ENCODE results near the gene HORMAD2.

The HORMAD2 gene

GRCh38 chr22:30115705-30116104 lies 35.4 kb downstream of the HORMAD2 start:
- no peak for DNase-seq

DNA sequence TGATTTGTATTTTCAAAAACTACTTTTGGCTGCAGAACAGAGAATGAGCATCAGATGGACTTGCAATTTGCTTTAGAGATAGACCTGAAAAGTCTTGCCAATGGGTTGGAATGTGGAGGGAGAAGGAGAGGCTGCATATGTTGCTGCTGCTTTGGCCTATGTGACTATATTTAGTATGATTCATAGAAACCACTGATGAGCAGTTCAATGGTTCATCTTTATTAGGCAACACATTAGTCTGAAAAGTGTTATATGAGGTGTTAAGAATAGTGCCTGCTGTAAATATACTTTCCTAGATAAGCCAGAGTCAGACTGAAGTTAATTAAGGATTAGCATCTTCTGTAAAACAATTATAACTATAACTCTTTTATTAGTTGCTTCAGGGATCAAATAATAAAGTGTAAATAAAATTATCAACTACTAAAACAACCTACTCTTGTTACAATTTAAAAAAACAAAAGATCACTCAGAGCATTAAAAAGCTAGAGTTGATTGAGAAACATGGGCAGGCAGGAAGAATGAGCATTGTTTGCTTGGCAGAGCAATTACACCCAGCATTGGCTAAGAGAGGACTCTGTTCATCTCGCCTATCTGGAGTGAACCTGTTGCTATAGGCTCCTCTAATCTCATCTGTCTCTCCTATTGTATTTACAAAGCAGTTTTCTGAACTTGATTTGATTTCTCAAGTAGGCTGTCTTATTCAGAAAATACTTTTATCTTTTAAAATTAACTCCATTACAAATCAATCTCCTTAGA lies 36.3 kb downstream of the HORMAD2 start:
- DNase-seq: peak; percentile 66

DNA sequence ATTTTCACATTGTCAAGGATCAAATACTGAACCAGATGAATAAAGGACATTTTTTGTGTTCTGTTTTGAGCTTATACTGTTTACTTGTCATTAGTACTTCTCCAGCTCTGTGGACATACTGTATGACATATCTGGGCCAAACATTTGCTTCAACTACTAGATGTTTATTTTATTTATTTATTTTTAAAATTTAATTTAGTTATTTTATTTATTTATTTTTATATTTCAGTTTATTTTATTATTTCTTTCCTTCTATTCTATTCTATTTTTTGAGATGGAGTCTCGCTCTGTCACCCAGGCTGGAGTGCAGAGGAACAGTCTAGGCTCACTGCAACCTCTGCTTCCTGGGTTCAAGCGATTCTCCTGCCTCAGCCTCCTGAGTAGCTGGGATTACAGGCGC lies 37.0 kb downstream of the HORMAD2 start:
- no peak for DNase-seq

DNA sequence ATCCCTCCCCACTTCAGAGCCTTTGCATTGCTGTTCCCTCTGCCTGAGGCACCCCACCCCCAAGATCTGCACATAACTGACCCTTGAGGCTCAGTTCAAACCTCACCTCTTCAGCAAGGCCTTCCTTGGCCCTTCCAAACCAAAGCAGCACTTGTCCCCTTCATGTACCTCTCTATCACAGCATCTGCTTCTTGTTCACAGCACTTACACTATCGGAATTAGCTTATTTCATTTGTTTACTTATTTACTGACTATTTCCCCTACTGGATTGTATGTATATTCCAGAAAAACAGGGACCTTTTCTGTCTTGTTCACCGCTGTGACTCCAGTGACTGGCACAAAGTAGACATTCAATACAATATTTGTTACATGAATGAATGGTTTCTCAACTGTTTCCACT lies 38.0 kb downstream of the HORMAD2 start:
- no peak for DNase-seq

- DNase-seq: no peak
These were observed 41.7 kb downstream of the HORMAD2 start for GRCh38 chr22:30121960-30122359.

GRCh38 chr22:30123463-30123862 lies 43.2 kb downstream of the HORMAD2 start:
- DNase-seq: no peak

GRCh38 chr22:30127749-30128166 lies 47.5 kb downstream of the HORMAD2 start:
- DNase-seq: peak; percentile 44

GRCh38 chr22:30128511-30128910 lies 48.2 kb downstream of the HORMAD2 start:
- no peak for DNase-seq

- DNase-seq: no peak
These were observed 49.4 kb downstream of the HORMAD2 start for GRCh38 chr22:30129636-30130035.

DNA sequence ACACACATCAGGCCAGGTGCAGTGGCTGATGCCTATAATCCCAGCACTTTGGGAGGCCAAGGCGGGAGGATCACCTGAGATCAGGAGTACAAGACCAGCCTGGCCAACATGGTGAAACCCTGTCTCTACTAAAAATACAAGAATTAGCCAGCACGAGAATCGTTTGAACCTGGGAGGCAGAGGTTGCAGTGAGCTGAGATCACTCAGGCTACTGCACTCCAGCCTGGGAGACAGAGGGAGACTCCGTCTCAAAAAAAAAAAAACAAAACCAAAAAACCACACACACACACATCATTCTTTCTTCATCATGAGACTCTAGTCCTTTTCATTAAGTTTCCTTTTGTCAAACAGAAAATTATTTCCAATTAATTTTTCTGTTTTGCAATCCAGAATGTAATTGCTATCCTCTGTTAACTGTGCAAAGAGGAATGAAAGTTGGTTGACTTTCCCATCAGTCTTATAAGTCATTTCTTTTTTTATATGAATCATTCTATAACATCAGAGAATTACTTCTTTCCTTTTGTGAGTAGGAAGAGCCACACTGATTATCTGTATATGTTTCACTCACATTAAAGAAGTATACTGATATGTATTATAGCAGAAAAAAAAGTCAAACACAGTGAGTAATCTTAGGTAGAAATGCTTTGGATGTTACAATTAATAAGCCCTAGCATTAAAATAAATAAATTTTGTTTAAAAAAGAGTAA lies 52.2 kb downstream of the HORMAD2 start:
- DNase-seq: no peak

- DNase-seq: no peak
These were observed 60.1 kb downstream of the HORMAD2 start for GRCh38 chr22:30140414-30140813.

- DNase-seq: no peak
These were observed 63.0 kb downstream of the HORMAD2 start for GRCh38 chr22:30143265-30143664.

- DNase-seq: no peak
These were observed 64.1 kb downstream of the HORMAD2 start for GRCh38 chr22:30144391-30144790.

GRCh38 chr22:30150212-30150611 lies 69.9 kb downstream of the HORMAD2 start:
- DNase-seq: no peak

DNA sequence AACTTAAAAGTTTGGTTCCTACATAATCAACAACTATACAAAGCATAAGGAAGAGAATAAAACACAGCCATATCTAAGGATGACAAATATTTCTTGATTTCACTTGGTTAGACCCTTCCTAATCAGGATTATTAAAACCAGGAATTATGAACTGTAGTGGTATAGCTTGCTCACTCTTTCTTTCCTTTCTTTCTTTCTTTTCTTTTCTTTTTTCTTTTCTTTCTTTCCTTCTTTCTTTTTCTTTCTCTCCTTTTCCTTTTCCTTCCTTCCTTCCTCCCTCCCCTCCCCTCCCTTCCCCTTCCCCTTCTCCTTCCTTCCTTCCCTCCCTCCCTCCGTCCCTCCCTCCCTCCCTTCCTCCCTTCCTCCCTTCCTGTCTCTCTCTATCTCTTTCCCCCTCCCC lies 78.0 kb downstream of the HORMAD2 start:
- DNase-seq: no peak

GRCh38 chr22:30158744-30159500 lies 78.7 kb downstream of the HORMAD2 start:
- no peak for DNase-seq

DNA sequence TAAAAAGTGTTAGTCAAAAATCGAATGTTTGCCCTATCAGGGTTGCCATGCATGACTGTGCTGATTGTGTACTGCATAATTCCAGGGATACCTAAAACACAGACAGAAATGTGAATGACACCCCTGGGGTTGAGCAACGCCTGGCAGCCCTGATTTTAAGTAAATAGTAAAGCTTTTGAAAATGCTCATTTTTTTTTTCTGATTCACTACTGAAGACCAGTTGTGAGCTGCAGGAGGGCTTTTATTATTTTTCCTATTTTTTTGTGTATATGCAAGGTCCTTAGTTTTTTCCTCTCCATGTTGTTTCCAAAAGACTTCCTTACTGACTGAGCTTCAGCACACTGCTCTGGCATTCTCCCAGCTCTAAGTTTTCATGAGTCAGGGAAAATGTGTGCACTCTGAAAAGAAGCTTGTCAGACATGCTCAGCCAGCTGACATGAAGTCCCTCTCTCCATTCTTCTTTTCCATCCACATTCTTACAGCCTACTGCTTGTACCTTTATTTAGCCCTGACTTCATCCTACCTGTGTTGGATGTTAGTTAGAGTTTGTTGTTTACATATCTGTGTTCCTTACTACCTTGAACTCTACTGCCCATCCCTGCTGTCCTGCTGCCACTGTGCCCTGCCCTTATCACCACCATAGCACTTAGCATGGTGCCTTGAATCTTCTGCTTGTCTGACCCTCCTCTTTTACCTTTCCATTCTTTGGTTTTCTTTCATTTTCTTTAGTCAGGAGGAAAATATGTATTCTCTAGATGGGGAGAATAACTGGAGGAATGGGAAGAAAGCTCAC lies 79.5 kb downstream of the HORMAD2 start:
- peak; percentile 70 for DNase-seq

- no peak for DNase-seq
These were observed 80.8 kb downstream of the HORMAD2 start for GRCh38 chr22:30161051-30161469.

GRCh38 chr22:30167296-30167695 lies 87.0 kb downstream of the HORMAD2 start:
- no peak for DNase-seq

GRCh38 chr22:30167734-30168133 lies 87.5 kb downstream of the HORMAD2 start:
- DNase-seq: no peak

DNA sequence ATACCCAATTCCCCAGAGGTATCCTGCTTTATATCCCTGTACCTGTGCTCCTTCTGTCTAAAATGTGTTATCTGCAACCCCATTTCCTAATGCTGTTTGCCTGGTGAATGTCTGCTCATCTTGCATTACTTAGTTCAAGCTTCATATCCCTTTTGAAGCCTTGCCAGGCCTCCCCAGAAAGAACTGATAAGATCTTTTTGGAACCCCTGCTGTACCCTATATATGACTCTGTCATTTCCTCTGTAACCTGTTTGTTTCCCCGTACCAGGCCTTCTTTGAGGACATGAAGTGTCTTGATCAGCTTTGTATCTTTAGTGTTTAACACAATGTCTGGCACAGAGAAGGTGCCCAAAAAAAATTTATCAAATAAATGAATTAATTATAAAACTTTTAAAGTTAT lies 88.7 kb downstream of the HORMAD2 start:
- DNase-seq: no peak

DNA sequence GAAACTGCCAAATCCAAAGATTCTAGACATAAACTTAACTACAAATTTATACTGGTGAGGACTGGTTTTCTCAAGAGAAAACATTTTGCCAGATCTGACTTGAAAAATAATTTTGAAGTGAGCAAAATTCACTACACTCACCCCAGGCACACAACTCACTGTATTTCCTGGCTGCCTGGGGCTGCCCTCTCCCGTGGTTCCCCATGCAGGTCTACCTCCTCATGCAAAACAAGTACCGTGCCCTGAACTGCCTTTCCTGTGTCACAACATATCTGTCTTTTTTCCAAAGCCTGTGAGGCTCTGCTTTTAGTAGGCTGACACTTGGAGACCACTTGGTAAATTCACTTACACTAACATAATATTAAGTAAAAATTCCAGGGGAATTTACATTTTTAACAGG lies 89.9 kb downstream of the HORMAD2 start:
- no peak for DNase-seq

- no peak for DNase-seq
These were observed 90.7 kb downstream of the HORMAD2 start for GRCh38 chr22:30171008-30171407.
